ENCODE measurements around the gene NPHP4. TPM values are rescaled to one million over a fixed set of nuclear protein-coding genes. Genes with fewer than 3 reads are reported as not detected.

The NPHP4 gene
- total RNA-seq, 2 experiments from 2014 or later, result 18.1 to 19.1 TPM

DNA sequence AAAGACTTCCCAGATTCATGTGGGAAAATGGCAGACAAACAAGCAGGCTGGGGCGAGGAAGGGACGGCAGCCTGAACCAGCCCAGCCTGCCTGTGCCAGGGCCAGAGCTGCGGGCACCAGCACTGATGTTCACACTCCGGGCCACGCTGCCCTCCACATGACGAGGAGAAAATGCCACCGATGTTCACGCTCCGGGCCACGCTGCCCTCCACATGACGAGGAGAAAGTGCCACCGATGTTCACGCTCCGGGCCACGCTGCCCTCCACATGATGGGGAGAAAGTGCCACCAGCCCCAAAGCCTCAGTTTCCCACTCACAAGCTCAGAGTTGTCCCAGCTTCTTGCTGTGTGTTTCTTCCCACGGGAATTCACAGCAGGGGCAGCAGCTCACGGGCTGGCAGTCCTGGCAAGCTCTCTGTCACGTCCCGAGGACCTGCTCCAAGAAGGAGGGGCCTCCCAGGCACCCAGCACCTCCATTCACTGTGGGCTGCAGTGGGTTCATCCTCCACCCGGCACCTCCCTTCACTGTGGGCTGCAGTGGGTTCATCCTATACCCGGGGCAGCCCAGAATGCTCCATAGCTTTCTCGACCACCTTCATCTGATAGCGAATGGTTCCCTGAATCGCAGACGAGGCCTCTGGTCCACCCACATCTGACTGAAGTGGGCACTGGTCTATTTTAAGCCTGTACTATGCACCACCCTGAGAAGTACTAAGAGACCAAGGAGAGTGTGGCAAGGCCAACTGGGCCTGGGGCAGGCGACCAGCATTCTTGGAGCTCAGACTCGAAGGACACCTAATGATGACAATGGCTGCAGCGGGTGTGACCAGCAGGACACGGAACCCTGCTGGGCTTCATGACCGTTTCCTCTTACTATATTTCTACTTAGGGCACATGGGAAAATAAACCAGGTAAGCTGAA lies 108.8 kb downstream of the NPHP4 start:
- no peaks in the 10 kb centered on the region for H3K9me3 Mint-ChIP-seq
- CTCF ChIA-PET, result interaction anchor here (0.8 kb wide), 1 partner anchor 32 kb away, joined by 3 read pairs; no protein-coding TSS in a partner anchor

DNA sequence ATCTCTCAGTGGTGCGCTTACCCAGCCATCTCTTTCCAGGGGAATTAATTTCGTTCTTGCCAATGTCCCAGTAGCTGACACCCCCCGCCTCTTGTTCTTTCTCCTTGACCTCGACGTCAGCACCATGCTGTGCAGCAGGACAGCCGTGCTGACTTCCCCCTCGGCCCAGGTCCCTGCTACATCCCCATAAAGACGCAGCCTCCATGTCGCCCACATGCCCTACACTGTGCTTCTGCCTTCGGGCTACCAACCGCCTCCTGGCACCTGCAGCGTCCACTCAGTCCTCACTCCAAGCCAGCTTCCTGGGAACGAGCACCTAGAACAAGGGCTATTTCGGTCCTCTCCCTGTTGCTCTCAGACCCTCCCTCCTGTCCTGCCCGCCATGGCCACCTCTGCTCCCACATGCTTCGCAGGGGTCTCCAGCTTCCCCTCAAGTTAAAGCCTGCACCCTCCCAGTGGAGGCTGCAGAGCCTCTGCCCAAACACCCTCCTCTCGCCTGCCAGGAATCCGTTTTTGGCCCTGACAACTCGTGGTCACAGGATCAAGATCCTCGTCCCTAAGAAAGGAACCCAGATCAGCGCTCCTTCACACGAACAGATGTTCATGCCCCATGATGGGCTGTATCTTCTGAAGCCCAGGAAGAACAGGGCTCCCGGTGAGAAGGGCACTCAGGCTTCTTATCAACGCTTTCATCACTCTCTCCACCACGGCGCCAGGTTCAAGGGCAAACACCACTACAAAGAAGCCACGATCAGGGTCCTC lies 109.7 kb downstream of the NPHP4 start:
- H3K4me3 Mint-ChIP-seq, result no peak overlapping the region
- no peaks in the 10 kb centered on the region for H3K4me1 Mint-ChIP-seq
- POLR2A ChIA-PET, result no interaction called here
- peaks cover 26% of the 10 kb centered on the region for H3K36me3 Mint-ChIP-seq (ENCODE audit: low read depth)
- no peak for DNase-seq
- no peaks in the 10 kb centered on the region for H3K27me3 Mint-ChIP-seq
- H3K9me3 Mint-ChIP-seq, result no peaks in the 10 kb centered on the region
- CTCF ChIA-PET, result interaction anchor here (0.8 to 1.5 kb wide), 3 partner anchors 33 to 110 kb away, joined by 3 read pairs; partner anchors contain the start of gene NPHP4
- H3K27ac Mint-ChIP-seq, result no peak overlapping the region

More for the DNA sequence above, 108.8 kb downstream of the NPHP4 start:
- Mint-ChIP-seq H3K36me3 (ENCODE audit: low read depth) (peaks cover 26% of the 10 kb centered on the region), H3K4me3 (no peak overlapping the region), H3K4me1 (no peaks in the 10 kb centered on the region), H3K27ac (no peak overlapping the region), H3K27me3 (no peaks in the 10 kb centered on the region)
- no peak for DNase-seq
- POLR2A ChIA-PET, result no interaction called here

DNA sequence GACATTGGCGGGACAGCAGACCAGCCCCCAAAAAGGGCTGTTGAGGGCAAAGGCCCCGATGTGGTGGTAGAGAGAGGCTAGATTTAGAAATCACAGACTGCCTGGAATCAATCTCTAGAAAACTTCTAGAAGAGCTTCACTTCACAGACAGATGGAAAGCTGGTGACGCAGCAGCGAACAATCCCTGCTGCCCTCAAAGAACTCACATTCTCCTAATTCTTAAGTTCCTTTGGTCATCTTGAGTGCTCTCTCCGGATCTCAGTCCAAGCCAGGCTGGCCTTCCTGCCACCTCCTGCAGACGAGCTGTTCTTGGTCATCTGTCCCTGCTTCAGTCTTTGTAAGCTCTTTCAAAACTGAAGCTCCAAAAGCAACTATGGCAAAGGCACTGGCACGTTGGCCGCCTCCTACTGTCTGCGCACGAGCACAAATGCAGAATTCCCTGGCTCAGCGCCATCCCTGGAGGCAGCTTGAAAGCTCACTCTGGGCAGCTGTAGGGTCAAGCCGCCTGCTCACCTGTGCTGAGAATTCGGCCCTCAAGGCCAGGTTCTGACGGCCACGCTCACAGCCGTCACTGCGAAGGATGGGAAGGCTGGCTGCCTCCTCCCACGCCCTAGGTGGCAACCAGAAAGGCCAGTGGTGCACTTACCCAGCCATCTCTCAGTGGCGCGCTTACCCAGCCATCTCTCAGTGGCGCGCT lies 110.6 kb downstream of the NPHP4 start:
- no peaks in the 10 kb centered on the region for H3K9me3 Mint-ChIP-seq
- H3K27ac Mint-ChIP-seq, result no peak overlapping the region
- ChIA-PET POLR2A (no interaction called here), CTCF (interaction anchor here (0.9 to 1.5 kb wide), 2 partner anchors 37 to 111 kb away, joined by 3 read pairs; partner anchors contain the start of gene NPHP4)
- no peaks in the 10 kb centered on the region for H3K27me3 Mint-ChIP-seq
- H3K4me1 Mint-ChIP-seq, result no peaks in the 10 kb centered on the region
- H3K36me3 Mint-ChIP-seq (ENCODE audit: low read depth), result peaks cover 26% of the 10 kb centered on the region
- no peak for DNase-seq
- H3K4me3 Mint-ChIP-seq, result no peak overlapping the region

DNA sequence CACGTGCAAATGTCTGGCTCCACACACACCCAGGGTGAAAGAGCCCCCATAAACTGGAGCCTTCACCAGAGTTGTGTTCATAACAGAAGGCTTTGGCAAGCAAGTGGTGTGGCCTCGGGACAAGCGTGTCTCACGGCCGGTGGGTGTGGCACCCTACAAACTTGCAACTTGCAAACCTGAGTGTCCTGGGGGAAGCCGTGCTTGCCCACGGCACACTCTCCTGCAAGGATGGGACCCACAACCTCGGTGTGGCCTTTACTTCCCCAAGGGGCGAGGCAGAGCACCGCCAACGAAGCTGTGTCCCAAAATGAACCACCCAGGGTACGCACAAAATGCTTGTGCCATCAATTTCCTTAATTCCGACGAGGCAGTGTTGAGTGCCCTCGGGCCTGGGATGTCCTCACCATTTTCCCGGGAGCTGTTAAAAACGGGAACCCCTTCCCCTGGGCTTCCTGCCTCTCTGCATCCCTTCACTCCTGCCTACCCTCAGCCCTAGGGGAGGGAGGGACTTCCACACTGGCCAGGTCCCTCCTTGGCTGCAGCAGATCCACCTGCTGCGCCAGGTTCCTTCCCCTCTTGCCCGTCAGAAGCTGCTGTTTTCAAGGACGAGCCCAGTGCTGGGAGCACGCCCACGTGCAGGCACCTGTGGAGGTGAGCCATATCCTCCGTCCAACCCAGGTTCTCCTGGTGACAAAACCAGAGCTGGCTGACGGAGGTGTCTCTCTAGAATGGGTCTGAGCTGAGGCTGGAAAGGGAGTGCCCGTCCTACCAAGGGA lies 111.4 kb downstream of the NPHP4 start:
- no peaks in the 10 kb centered on the region for H3K4me1 Mint-ChIP-seq
- DNase-seq, result no peak
- H3K27me3 Mint-ChIP-seq, result no peaks in the 10 kb centered on the region
- ChIA-PET POLR2A (no interaction called here), CTCF (interaction anchor here (1.5 kb wide), 1 partner anchor 112 kb away, joined by 3 read pairs; the partner anchor contains the start of gene NPHP4)
- no peak overlapping the region for H3K4me3 Mint-ChIP-seq
- no peaks in the 10 kb centered on the region for H3K9me3 Mint-ChIP-seq
- H3K36me3 Mint-ChIP-seq (ENCODE audit: low read depth), result peaks cover 26% of the 10 kb centered on the region
- no peak overlapping the region for H3K27ac Mint-ChIP-seq

DNA sequence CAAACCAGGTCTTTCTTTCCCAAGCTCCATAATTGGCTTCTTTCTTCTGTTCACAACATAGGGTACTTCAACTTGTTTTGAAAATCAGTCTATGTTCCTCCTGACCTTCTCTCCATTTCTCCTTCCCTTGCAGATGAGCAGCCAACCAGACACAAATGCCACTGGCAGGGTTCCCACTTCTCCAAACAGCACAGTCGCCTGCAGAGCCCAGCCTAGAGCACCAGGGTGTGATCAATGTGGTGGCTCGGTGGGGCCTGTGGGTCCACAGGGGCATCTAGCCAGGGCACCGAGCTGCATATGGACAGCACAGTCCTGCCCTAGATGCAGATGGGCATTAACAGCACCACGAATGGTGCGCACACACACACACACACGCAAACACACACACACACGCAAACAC lies 112.8 kb downstream of the NPHP4 start:
- Mint-ChIP-seq H3K27ac (no peak overlapping the region), H3K4me1 (no peaks in the 10 kb centered on the region), H3K4me3 (no peak overlapping the region), H3K9me3 (no peaks in the 10 kb centered on the region), H3K27me3 (no peaks in the 10 kb centered on the region), H3K36me3 (ENCODE audit: low read depth) (peaks cover 26% of the 10 kb centered on the region)
- ChIA-PET CTCF (no interaction called here), POLR2A (no interaction called here)
- DNase-seq, result no peak

DNA sequence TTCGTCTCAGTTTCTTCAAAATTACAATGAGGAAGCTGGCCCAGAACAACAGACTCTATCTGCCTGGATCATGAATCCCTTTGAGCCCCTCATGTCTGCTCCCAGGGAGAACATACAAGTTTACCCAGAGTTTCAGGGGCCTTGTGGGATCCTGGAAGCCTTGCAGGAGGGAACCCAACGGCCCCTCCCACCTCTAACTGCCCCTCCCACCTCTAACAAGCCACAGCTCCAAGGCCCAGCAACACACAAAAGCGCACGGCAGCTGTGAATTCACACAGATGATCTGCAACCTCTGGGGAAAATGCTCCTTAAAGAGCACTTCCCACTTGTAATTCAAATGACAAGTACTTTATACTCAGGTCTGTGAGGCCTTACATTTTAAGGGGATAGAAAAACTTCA lies 113.3 kb downstream of the NPHP4 start:
- CTCF ChIA-PET, result no interaction called here
- no peak overlapping the region for H3K4me3 Mint-ChIP-seq
- no peak overlapping the region for H3K27ac Mint-ChIP-seq
- H3K4me1 Mint-ChIP-seq, result no peaks in the 10 kb centered on the region
- DNase-seq, result no peak
- peaks cover 27% of the 10 kb centered on the region for H3K36me3 Mint-ChIP-seq (ENCODE audit: low read depth)
- POLR2A ChIA-PET, result no interaction called here
- no peaks in the 10 kb centered on the region for H3K27me3 Mint-ChIP-seq
- H3K9me3 Mint-ChIP-seq, result no peaks in the 10 kb centered on the region

DNA sequence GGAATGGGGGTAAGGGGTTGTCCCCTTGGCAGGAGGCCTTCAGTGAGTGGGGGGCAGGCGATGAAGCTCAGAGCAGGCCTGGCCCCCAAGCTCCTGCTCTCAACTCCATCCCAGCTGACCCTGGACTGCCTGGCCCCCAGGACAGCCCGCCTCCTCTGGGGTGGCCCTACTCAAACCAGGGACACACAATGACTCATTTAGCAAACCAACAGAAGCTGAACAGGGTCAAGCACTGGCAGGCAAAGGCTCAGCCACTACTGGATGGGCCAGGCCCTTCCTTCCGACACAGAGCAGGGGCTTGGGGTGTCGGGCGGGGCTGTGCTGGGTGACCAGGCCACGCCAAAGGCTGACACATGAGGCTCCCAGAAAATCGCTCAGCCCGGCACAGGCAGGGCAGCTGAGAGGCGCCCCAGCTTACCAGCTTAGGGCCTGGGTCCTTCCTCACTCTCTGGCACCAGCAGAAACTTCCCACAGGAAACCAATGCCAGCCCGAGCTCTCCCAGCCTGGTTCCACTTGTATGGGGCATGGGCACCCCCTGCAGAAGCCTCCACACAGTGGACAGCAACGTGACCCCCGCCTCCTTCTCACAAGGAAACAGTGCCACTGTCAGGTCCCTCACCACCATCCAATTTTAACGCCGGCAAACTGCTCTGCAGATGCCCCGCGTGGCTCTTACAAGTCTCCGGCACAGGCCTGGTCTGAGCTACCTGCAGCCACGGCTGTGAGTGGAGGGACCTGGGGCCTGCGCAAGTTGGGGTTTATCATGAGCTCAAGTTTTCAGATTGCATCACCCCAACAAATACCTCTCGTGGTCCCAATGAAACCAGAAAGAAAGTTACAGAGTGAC lies 114.3 kb downstream of the NPHP4 start:
- Mint-ChIP-seq H3K27ac (no peak overlapping the region), H3K27me3 (no peaks in the 10 kb centered on the region), H3K36me3 (ENCODE audit: low read depth) (peaks cover 30% of the 10 kb centered on the region), H3K4me1 (no peaks in the 10 kb centered on the region), H3K4me3 (no peak overlapping the region), H3K9me3 (no peaks in the 10 kb centered on the region)
- DNase-seq, result no peak
- ChIA-PET POLR2A (no interaction called here), CTCF (interaction anchor here (0.5 kb wide), 1 partner anchor 16 kb away, joined by 4 read pairs; no protein-coding TSS in a partner anchor)

DNA sequence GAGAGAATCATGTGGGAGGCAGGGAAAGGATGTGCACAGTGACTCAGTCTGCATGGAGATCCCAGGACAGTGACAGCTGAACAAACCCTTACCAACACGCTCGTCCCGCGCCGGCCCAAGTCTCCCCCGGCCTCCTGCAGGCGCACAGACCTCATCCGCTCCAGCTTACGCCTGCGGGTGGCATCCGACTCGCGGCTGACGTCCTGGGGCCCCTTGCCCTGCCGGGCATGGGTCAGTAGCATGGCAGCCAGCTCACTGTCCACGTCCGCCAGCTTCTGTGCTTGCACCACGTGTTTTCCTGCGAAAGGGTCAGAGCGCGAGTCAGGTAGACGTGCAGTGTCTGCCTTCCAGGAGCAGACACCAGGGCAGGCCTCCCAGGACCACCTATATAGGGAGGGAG lies 115.2 kb downstream of the NPHP4 start:
- Mint-ChIP-seq H3K4me1 (no peaks in the 10 kb centered on the region), H3K27me3 (no peaks in the 10 kb centered on the region), H3K27ac (no peak overlapping the region), H3K9me3 (no peaks in the 10 kb centered on the region), H3K4me3 (no peak overlapping the region), H3K36me3 (ENCODE audit: low read depth) (peaks cover 23% of the 10 kb centered on the region)
- DNase-seq, result no peak
- ChIA-PET CTCF (no interaction called here), POLR2A (no interaction called here)

DNA sequence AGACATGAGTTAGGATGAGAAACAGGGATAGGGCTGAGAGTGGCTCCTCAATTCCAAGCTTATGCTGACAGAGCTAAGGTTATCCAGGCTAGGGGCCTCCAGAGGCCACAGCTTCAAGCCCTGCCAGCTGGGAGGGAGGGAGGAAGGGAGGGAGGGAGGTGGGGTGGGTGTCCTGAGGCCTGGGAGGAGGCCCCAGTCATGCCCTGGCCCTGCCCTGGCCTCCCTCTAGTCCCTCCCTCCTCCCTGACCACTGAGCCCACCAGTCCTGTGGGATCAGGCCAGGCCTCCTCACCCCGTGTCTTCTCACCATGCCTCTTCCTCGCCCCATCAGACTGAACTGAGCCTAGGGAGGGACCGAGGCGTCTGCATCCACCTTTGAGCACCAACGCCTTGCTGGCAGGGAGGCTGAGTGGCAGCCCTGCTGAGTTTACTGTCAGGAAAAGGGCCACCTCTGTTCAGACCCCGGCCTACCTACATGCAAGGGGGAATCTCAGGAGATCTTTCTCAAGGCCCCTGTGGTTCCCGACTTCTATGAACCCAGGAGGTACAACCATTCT lies 116.1 kb downstream of the NPHP4 start:
- no peak overlapping the region for H3K4me3 Mint-ChIP-seq
- no peaks in the 10 kb centered on the region for H3K4me1 Mint-ChIP-seq
- H3K27me3 Mint-ChIP-seq, result no peaks in the 10 kb centered on the region
- H3K9me3 Mint-ChIP-seq, result no peaks in the 10 kb centered on the region
- peaks cover 18% of the 10 kb centered on the region for H3K36me3 Mint-ChIP-seq (ENCODE audit: low read depth)
- DNase-seq, result no peak
- no peak overlapping the region for H3K27ac Mint-ChIP-seq
- POLR2A ChIA-PET, result no interaction called here
- CTCF ChIA-PET, result no interaction called here

DNA sequence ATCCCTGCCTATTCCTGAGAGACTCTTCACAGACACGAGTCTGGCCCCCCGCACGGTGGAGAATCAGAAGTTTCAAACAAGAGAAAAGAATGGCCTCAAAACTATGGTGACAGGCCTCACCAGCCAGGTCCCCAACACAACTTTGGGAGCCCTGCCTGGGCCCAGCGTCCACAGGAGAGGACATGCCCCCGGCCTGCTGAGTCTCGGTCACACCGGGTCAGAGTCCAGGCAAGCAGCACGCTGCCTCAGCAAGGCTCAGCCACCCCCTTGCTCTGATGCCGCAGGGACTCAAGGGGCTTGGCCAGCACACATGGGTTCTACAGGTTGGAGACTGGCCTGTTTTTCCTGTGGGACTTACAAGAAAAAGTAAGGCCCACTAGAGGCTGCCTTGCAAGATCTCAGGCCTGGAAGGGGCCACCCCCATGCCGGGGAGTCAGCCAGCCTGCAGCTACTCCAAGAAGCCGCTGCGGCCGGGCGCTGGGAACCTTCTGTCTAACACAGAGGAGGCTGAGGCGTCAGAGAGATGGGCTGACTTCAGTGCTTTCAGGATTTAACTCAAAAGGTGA lies 116.8 kb downstream of the NPHP4 start:
- DNase-seq, result no peak
- no peak overlapping the region for H3K4me3 Mint-ChIP-seq
- no peak overlapping the region for H3K27ac Mint-ChIP-seq
- no peaks in the 10 kb centered on the region for H3K4me1 Mint-ChIP-seq
- CTCF ChIA-PET, result no interaction called here
- no peaks in the 10 kb centered on the region for H3K27me3 Mint-ChIP-seq
- H3K36me3 Mint-ChIP-seq (ENCODE audit: low read depth), result peaks cover 15% of the 10 kb centered on the region
- no peaks in the 10 kb centered on the region for H3K9me3 Mint-ChIP-seq
- POLR2A ChIA-PET, result no interaction called here

DNA sequence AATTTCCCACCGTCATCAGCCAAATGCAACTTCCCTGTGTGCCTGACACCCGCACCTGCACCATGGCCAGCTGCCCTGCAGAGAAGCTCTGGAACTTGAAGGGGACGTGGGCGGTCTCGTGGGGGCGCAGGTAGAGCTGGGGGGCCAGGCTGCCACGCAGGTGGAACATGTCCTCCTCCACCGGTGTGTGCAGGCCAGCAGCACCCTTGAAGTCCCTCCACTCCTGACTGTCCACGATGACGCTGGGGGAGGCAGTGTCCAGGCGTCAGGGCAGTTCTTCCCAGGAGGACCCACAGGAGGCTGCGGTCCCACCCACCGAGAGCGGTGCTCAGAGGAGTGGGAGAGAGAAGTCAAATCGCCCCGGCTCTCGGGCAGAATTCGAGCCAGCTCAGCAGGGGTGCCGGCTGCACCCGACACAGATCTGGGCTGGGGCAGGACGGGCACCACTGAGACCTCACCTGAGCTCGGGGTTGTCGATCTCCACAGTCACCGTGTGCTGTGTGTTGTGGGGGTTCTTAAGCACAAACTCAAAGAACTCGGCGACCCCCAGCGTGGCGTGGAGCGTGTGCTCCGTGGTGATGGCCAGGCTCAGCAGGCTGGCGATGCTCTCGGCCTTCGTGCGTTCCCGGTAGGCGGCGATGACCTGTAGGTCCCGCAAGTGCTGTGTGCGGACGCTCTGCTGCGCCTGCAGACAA lies 117.7 kb downstream of the NPHP4 start:
- DNase-seq, result no peak
- ChIA-PET CTCF (no interaction called here), POLR2A (no interaction called here)
- Mint-ChIP-seq H3K9me3 (no peaks in the 10 kb centered on the region), H3K4me1 (no peaks in the 10 kb centered on the region), H3K36me3 (ENCODE audit: low read depth) (peaks cover 9% of the 10 kb centered on the region), H3K27ac (no peak overlapping the region), H3K4me3 (no peak overlapping the region), H3K27me3 (no peaks in the 10 kb centered on the region)

Data from activated CD4-positive, alpha-beta memory T cell treated with anti-CD3 and anti-CD28 coated beads, Interleukin-2, amount 10 ng/mL, durations not matched to agents 7 days and 5 days (primary cell).